IMR-90 (cell line): Measurements from ENCODE around the gene AKT3. TPM values are rescaled to one million over a fixed set of nuclear protein-coding genes. Genes with fewer than 3 reads are reported as not detected.

Experiments used
- ATAC-seq: fragments of 200-7000 bp; cut with Tn5 transposase; 2 replicates; pipeline ENCODE4 v1.9.1; 2020; ENCODE audit warnings: low read depth, mild to moderate bottlenecking, moderate library complexity
- BruUV-seq: library from RNA; stranded (reverse); fragments of 400-500 nt; replicated peaks from 2 replicates; lab custom pipeline; 2021; lab: Mats Ljungman, UMichigan
- CTCF ChIA-PET: fragments of 300-600 bp; formaldehyde crosslinking; extraction: SDS; loops from one replicate; lab custom pipeline; 2021; ENCODE audit warnings: antibody characterized with exemption; lab: Yijun Ruan, JAX
- POLR2A ChIA-PET: fragments of 300-600 bp; sonication (Branson Sonifier 250); formaldehyde crosslinking; loops from one replicate; lab custom pipeline; 2022; ENCODE audit warnings: antibody characterized with exemption; ENCODE audit not compliant: unreplicated experiment; lab: Charles Lee
- DNase-seq: peaks from one replicate; pipeline ENCODE4 v3.0.0; 2013
- H2AFZ ChIP-seq: replicated peaks from 2 replicates; pipeline ENCODE3; 2013; ENCODE audit warnings: low read length, mild to moderate bottlenecking; ENCODE audit not compliant: poor library complexity
- H2AK5ac ChIP-seq: 2 replicates; pipeline ENCODE4 v1.6.1; 2013; ENCODE audit warnings: low read depth, low read length, inconsistent platforms
- H2AK9ac ChIP-seq: replicated peaks from 2 replicates; pipeline ENCODE3; 2013; ENCODE audit warnings: mild to moderate bottlenecking, low read depth, low read length, moderate library complexity; ENCODE audit not compliant: poor library complexity
- H2BK120ac ChIP-seq: 2 replicates; pipeline ENCODE4 v1.6.1; 2013; ENCODE audit warnings: low read depth, low read length, inconsistent platforms
- H2BK15ac ChIP-seq: 3 replicates; pipeline ENCODE4 v1.6.1; 2013; ENCODE audit warnings: low read depth, low read length, inconsistent platforms
- H2BK20ac ChIP-seq: 2 replicates; pipeline ENCODE4 v1.6.1; 2013; ENCODE audit warnings: low read depth, mild to moderate bottlenecking, inconsistent platforms, low read length, moderate library complexity
- H2BK5ac ChIP-seq: 2 replicates; pipeline ENCODE4 v1.6.1; 2013; ENCODE audit warnings: mild to moderate bottlenecking, low read depth, low read length, inconsistent platforms; ENCODE audit not compliant: poor library complexity, severe bottlenecking
- H3K14ac ChIP-seq: replicated peaks from 2 replicates; pipeline ENCODE4 v1.6.1; 2013; ENCODE audit warnings: low read depth, low read length, inconsistent platforms
- H3K18ac ChIP-seq: 2 replicates; pipeline ENCODE4 v1.6.1; 2013; ENCODE audit warnings: low read depth, low read length, control low read depth
- H3K23ac ChIP-seq: 2 replicates; pipeline ENCODE4 v1.6.1; 2013; ENCODE audit warnings: low read depth, low read length, inconsistent platforms
- H3K27ac ChIP-seq: 2 replicates; pipeline ENCODE4 v1.5.1; 2013; ENCODE audit warnings: mild to moderate bottlenecking, control low read depth, low read length; ENCODE audit not compliant: insufficient read depth
- H3K27me3 ChIP-seq: 2 replicates; pipeline ENCODE4 v1.6.1; 2013; ENCODE audit warnings: low read length; ENCODE audit not compliant: control insufficient read depth, insufficient read depth
- H3K36me3 ChIP-seq: 2 replicates; pipeline ENCODE4 v1.6.1; 2013; ENCODE audit warnings: low read length, mixed read lengths; ENCODE audit not compliant: control insufficient read depth, insufficient read depth
- H3K4ac ChIP-seq: 2 replicates; pipeline ENCODE4 v1.6.1; 2013; ENCODE audit warnings: low read depth, low read length, inconsistent platforms
- H3K4me1 ChIP-seq: 2 replicates; pipeline ENCODE4 v1.6.1; 2013; ENCODE audit warnings: low read length, mixed read lengths; ENCODE audit not compliant: control insufficient read depth, insufficient read depth
- H3K4me2 ChIP-seq: 2 replicates; pipeline ENCODE4 v1.6.1; 2013; ENCODE audit warnings: low read depth, mild to moderate bottlenecking, control low read depth, low read length, moderate library complexity
- H3K4me3 ChIP-seq: 2 replicates; pipeline ENCODE4 v1.5.1; 2013; ENCODE audit warnings: low read depth, mild to moderate bottlenecking, control low read depth, low read length, moderate library complexity; ENCODE audit not compliant: insufficient read depth
- H3K56ac ChIP-seq: 2 replicates; pipeline ENCODE4 v1.6.1; 2013; ENCODE audit warnings: low read length, inconsistent platforms; ENCODE audit not compliant: insufficient read depth; ENCODE audit errors: extremely low read depth
- H3K79me1 ChIP-seq, 2 experiments: 2 replicates each; pipeline ENCODE4 v1.6.1; 2013; ENCODE audit warnings: low read length in 2 of 2, inconsistent platforms in 1 of 2, low read depth in 1 of 2
- H3K9ac ChIP-seq: 2 replicates; pipeline ENCODE4 v1.6.1; 2013; ENCODE audit warnings: low read depth, low read length, control low read depth
- H3K9me1 ChIP-seq: 2 replicates; pipeline ENCODE4 v1.6.1; 2013; ENCODE audit warnings: low read length, inconsistent platforms; ENCODE audit not compliant: insufficient read depth
- H3K9me3 ChIP-seq: 2 replicates; pipeline ENCODE4 v1.6.1; 2013; ENCODE audit warnings: low read length; ENCODE audit not compliant: control insufficient read depth, insufficient read depth
- H4K20me1 ChIP-seq: 2 replicates; pipeline ENCODE4 v1.6.1; 2013; ENCODE audit warnings: low read length, inconsistent platforms; ENCODE audit not compliant: insufficient read depth
- H4K5ac ChIP-seq: 2 replicates; pipeline ENCODE4 v1.6.1; 2013; ENCODE audit warnings: mild to moderate bottlenecking, low read depth, low read length, control low read depth
- H4K8ac ChIP-seq, 2 experiments: 2 replicates each; pipeline ENCODE4 v1.6.1; 2013; ENCODE audit warnings: low read depth in 2 of 2, low read length in 2 of 2, control low read depth in 1 of 2, inconsistent platforms in 1 of 2
- H4K91ac ChIP-seq: 2 replicates; pipeline ENCODE4 v1.6.1; 2013; ENCODE audit warnings: low read depth, low read length, inconsistent platforms; ENCODE audit not compliant: insufficient read depth
- BHLHE40 ChIP-seq: fragments of 150-350 bp; IDR thresholded peaks from 2 replicates; pipeline ENCODE4 v1.6.1; 2016; ENCODE audit warnings: mild to moderate bottlenecking, low read depth, low read length
- CEBPB ChIP-seq: IDR thresholded peaks from 2 replicates; pipeline ENCODE4 v1.6.1; 2012; ENCODE audit warnings: low read depth, low read length, improper control_type of control experiment
- CHD1 ChIP-seq: IDR thresholded peaks from 2 replicates; pipeline ENCODE4 v1.6.1; 2012; ENCODE audit warnings: low read depth, low read length, improper control_type of control experiment
- CTCF ChIP-seq: conservative IDR thresholded peaks from 2 replicates; pipeline ENCODE4 v1.5.1; 2012; ENCODE audit warnings: mild to moderate bottlenecking, low read depth, low read length, improper control_type of control experiment
- ELK1 ChIP-seq: fragments of 150-350 bp; IDR thresholded peaks from 2 replicates; pipeline ENCODE4 v1.6.1; 2016; ENCODE audit warnings: low read depth, mild to moderate bottlenecking, low read length, moderate library complexity, borderline replicate concordance
- FOS ChIP-seq: fragments of 150-350 bp; IDR thresholded peaks from 2 replicates; pipeline ENCODE4 v1.6.1; 2016; ENCODE audit warnings: low read depth, low read length
- MAFK ChIP-seq: IDR thresholded peaks from 2 replicates; pipeline ENCODE4 v1.6.1; 2012; ENCODE audit warnings: low read depth, low read length, improper control_type of control experiment
- MAZ ChIP-seq: IDR thresholded peaks from 2 replicates; pipeline ENCODE4 v1.6.1; 2012; ENCODE audit warnings: low read depth, mild to moderate bottlenecking, low read length, improper control_type of control experiment, moderate library complexity, borderline replicate concordance
- MXI1 ChIP-seq: IDR thresholded peaks from 2 replicates; pipeline ENCODE4 v1.6.1; 2012; ENCODE audit warnings: low read depth, mild to moderate bottlenecking, low read length, moderate library complexity, borderline replicate concordance
- NFE2L2 ChIP-seq: fragments of 150-350 bp; IDR thresholded peaks from 2 replicates; pipeline ENCODE4 v1.6.1; 2016; ENCODE audit warnings: low read depth, mild to moderate bottlenecking, low read length
- POLR2A ChIP-seq: IDR thresholded peaks from 2 replicates; pipeline ENCODE4 v1.6.1; 2012; ENCODE audit warnings: mild to moderate bottlenecking, low read depth, low read length
- RAD21 ChIP-seq: IDR thresholded peaks from 2 replicates; pipeline ENCODE4 v1.6.1; 2012; ENCODE audit warnings: low read length, improper control_type of control experiment
- RCOR1 ChIP-seq: IDR thresholded peaks from 2 replicates; pipeline ENCODE4 v1.6.1; 2012; ENCODE audit warnings: mild to moderate bottlenecking, low read length, improper control_type of control experiment; ENCODE audit not compliant: insufficient replicate concordance
- RFX5 ChIP-seq: IDR thresholded peaks from 2 replicates; pipeline ENCODE4 v1.8.0; 2012; ENCODE audit warnings: low read depth, mild to moderate bottlenecking, low read length, moderate library complexity
- SMC3 ChIP-seq: fragments of 150-350 bp; IDR thresholded peaks from 2 replicates; pipeline ENCODE4 v1.6.1; 2016; ENCODE audit warnings: low read depth, mild to moderate bottlenecking, antibody characterized with exemption, low read length, moderate library complexity
- USF2 ChIP-seq: fragments of 150-350 bp; IDR thresholded peaks from 2 replicates; pipeline ENCODE4 v1.6.1; 2017; ENCODE audit warnings: mild to moderate bottlenecking, antibody characterized with exemption, low read length, low read depth
- WGBS, 2 experiments: methylation state at CpG; one replicate each; pipeline versions ENCODE4 v1.1.5 to v1.1.7; 2013; ENCODE audit warnings: missing lambda C conversion rate in 2 of 2; ENCODE audit not compliant: insufficient read length in 1 of 2; ENCODE audit errors: extremely low coverage in 2 of 2; 5-methylcytosine and 5-hydroxymethylcytosine counted together
- dilution Hi-C: fragments of 300-500 bp; cut with HindIII; formaldehyde crosslinking; loops from one replicate; pipeline ENCODE4 v1.14.3; 2018; ENCODE audit warnings: low sequenced_read_pairs; ENCODE audit not compliant: unreplicated experiment
- in situ Hi-C: fragments of 300-500 bp; cut with MboI; formaldehyde crosslinking; loops from 3 replicates; pipeline ENCODE4 v1.14.3; 2019; ENCODE audit warnings: low sequenced_read_pairs, inconsistent platforms, mixed read lengths
- intact Hi-C: fragments of 100-400 bp; cut with micrococcal nuclease; formaldehyde crosslinking; loops from 2 replicates; pipeline ENCODE4 v1.10.0; 2022
- polyA plus RNA-seq, 3 experiments: library from polyadenylated mRNA; depleted of rRNA; stranded (reverse); fragments of >200 nt; gene quantifications; 2 replicates each; pipeline ENCODE4 v1.2.3, GENCODE V29; 2012; ENCODE audit warnings: low replicate concordance in 1 of 3
- total RNA-seq: library from RNA; depleted of rRNA; stranded (reverse); fragments of >200 nt; gene quantifications from 2 replicates; pipeline ENCODE4 v1.2.3, GENCODE V29; 2012

Gene AKT3
- total and polyA plus RNA-seq, 2 of the 4 experiments (the other 2 are of a cell fraction): 15.2 to 19.4 TPM

- no TSS peak for BruUV-seq
- WGBS, 2 experiments: no CpG with 5 or more reads among the region's 2 CpGs
- no peaks in the 10 kb centered on the region for H4K20me1 ChIP-seq
These were observed 398.0 kb downstream of the AKT3 start for GRCh38 chr1:243452092-243452491.

More at GRCh38 chr1:243452092-243452491, 398.0 kb downstream of the AKT3 start:
- Histone ChIP-seq H3K4me3 (no peak overlapping the region), H2AFZ (no peak overlapping the region), H3K23ac (no peak overlapping the region), H4K5ac (no peak overlapping the region), H3K9ac (no peak overlapping the region), H2BK5ac (no peak overlapping the region), H3K14ac (no peak overlapping the region), H3K9me1 (no peaks in the 10 kb centered on the region), H3K36me3 (0 out of 2 replicates have a peak, but pooled peaks cover 1% of the 10 kb centered on the region), H3K27ac (no peak overlapping the region), H2AK5ac (no peak overlapping the region), H3K27me3 (no peaks in the 10 kb centered on the region), H3K4ac (no peak overlapping the region), H3K56ac (no peak overlapping the region), H3K4me1 (no peaks in the 10 kb centered on the region), H2AK9ac (no peak overlapping the region), H3K9me3 (no peaks in the 10 kb centered on the region), H4K91ac (no peak overlapping the region), H3K4me2 (no peak overlapping the region), H2BK15ac (no peak overlapping the region), H3K18ac (no peak overlapping the region), H2BK20ac (no peak overlapping the region), H4K8ac (no peak overlapping the region), H2BK120ac (no peak overlapping the region), H3K79me1 (peaks cover 0 to 4% of the 10 kb centered on the region in 2 experiments; a peak in 1 of 4 replicates)
- no peak for ATAC-seq
- TF ChIP-seq RAD21 (no peak), USF2 (no peak), FOS (no peak), ELK1 (no peak), BHLHE40 (no peak), MAZ (no peak), RFX5 (no peak), RCOR1 (no peak), CHD1 (no peak), MXI1 (no peak), NFE2L2 (no peak), CTCF (no peak), MAFK (no peak), SMC3 (no peak), POLR2A (no peak), CEBPB (no peak)
- dilution Hi-C loops (no loop called here), in situ Hi-C loops (no loop called here), intact Hi-C loops (no loop called here)
- ChIA-PET CTCF (no interaction called here), POLR2A (no interaction called here)
- no peak for DNase-seq
